K562 (cell line): Measurements from ENCODE around the gene TM7SF3. TPM values are rescaled to one million over a fixed set of nuclear protein-coding genes. Genes with fewer than 3 reads are reported as not detected.

Experiments used
- ASH1L ChIP-seq: fragments of 450-650 bp; IDR thresholded peaks from 2 replicates; pipeline ENCODE4 v1.6.1; 2018; ENCODE audit warnings: borderline replicate concordance, mild to moderate bottlenecking, low read depth; ENCODE audit not compliant: partially characterized antibody
- ATF4 ChIP-seq: fragments of 450-650 bp; formaldehyde crosslinking; IDR thresholded peaks from 2 replicates; pipeline ENCODE4 v1.4.0; 2022; ENCODE audit warnings: mild to moderate bottlenecking, moderate library complexity
- GATAD2B ChIP-seq: fragments of 450-650 bp; IDR thresholded peaks from 2 replicates; pipeline ENCODE4 v1.6.1; 2017; ENCODE audit warnings: mild to moderate bottlenecking, borderline replicate concordance
- KLF13 ChIP-seq: fragments of 450-650 bp; IDR thresholded peaks from 2 replicates; pipeline ENCODE4 v1.6.1; 2016; ENCODE audit warnings: missing genetic modification characterization, low read depth, mild to moderate bottlenecking, missing compliant biosample characterization, moderate library complexity, borderline replicate concordance
- L3MBTL2 ChIP-seq: fragments of 450-650 bp; IDR thresholded peaks from 2 replicates; pipeline ENCODE4 v1.6.1; 2016; ENCODE audit warnings: mild to moderate bottlenecking, moderate library complexity
- LARP7 ChIP-seq: fragments of 450-650 bp; IDR thresholded peaks from 2 replicates; pipeline ENCODE4 v1.6.1; 2016
- MAFG ChIP-seq: fragments of 450-650 bp; conservative IDR thresholded peaks from 2 replicates; pipeline ENCODE4 v1.6.1; 2016; ENCODE audit warnings: missing genetic modification characterization, missing compliant biosample characterization
- NBN ChIP-seq: fragments of 450-650 bp; IDR thresholded peaks from 2 replicates; pipeline ENCODE4 v1.6.1; 2016; ENCODE audit warnings: low read depth, mild to moderate bottlenecking
- NFYB ChIP-seq: IDR thresholded peaks from 2 replicates; pipeline ENCODE4 v1.6.1; 2011; ENCODE audit warnings: mild to moderate bottlenecking, moderate library complexity; ENCODE audit not compliant: insufficient read length; ENCODE audit errors: extremely low read depth
- NUFIP1 ChIP-seq: fragments of 450-650 bp; IDR thresholded peaks from 2 replicates; pipeline ENCODE4 v1.6.1; 2018; ENCODE audit not compliant: partially characterized antibody
- POLR2A ChIP-seq: fragments of 450-650 bp; conservative IDR thresholded peaks from 2 replicates; pipeline ENCODE4 v1.6.1; 2016
- RBFOX2 ChIP-seq: fragments of 200-400 bp; formaldehyde crosslinking; IDR thresholded peaks from 2 replicates; pipeline ENCODE4 v1.6.1; 2017; ENCODE audit warnings: low read depth, mild to moderate bottlenecking, low read length, moderate library complexity
- RBM39 ChIP-seq: fragments of 200-400 bp; formaldehyde crosslinking; optimal IDR thresholded peaks from 2 replicates; pipeline ENCODE3; 2018; ENCODE audit warnings: low read depth, low read length
- RUNX1 ChIP-seq: sonication (generic); IDR thresholded peaks from 2 replicates; pipeline ENCODE4 v1.6.1; 2016; ENCODE audit warnings: antibody characterized with exemption, low read depth
- TEAD1 ChIP-seq, 2 experiments: fragments of 450-650 bp in 1 of 2; sonication (generic) in 1 of 2; formaldehyde crosslinking; IDR thresholded peaks; 2 replicates each; pipeline versions ENCODE4 v1.4.0 to v1.8.0; 2020 to 2022; ENCODE audit warnings: mild to moderate bottlenecking in 2 of 2, missing genetic modification reagents in 1 of 2
- ZBTB1 ChIP-seq: sonication (generic); formaldehyde crosslinking; IDR thresholded peaks from 2 replicates; pipeline ENCODE4 v1.8.1; 2023; ENCODE audit warnings: missing genetic modification reagents, low read depth, mild to moderate bottlenecking, borderline replicate concordance
- ZBTB34 ChIP-seq: fragments of 250-450 bp; sonication (Bioruptor Pico); IDR thresholded peaks from 2 replicates; pipeline ENCODE4 v1.8.0; 2021; ENCODE audit warnings: mild to moderate bottlenecking, moderate library complexity
- ZNF354B ChIP-seq: fragments of 250-450 bp; sonication (Bioruptor Pico); IDR thresholded peaks from 2 replicates; pipeline ENCODE4 v1.4.0; 2020
- ZNF436 ChIP-seq: fragments of 250-450, 450-650 bp; sonication (Bioruptor Pico); formaldehyde crosslinking; IDR thresholded peaks from 2 replicates; pipeline ENCODE4 v1.7.0; 2020; ENCODE audit warnings: mild to moderate bottlenecking
- ZNF717 ChIP-seq: fragments of 250-450 bp; sonication (Bioruptor Pico); IDR thresholded peaks from 2 replicates; pipeline ENCODE4 v1.5.0; 2021
- polyA plus RNA-seq, 8 experiments: library from polyadenylated mRNA; depleted of rRNA in 4 of 8; stranded (reverse) in 5 of 8; unstranded in 3 of 8; fragments of >200 nt; fragmentation: Nextera tagmentation in 2 of 8; fragmentation: Illumina TruSeq in 1 of 8; extraction: Ambion mirVana in 2 of 8; extraction: Trizol in 1 of 8; gene quantifications; 2 replicates each; pipeline versions ENCODE4 v1.2.1 to v1.2.3, GENCODE V29; 2011 to 2014; ENCODE audit warnings: inconsistent platforms in 1 of 8, missing spikeins in 1 of 8
- total RNA-seq, 7 experiments: library from RNA; depleted of rRNA in 6 of 7; stranded (reverse); fragments of >200 nt in 6 of 7; fragmentation: Illumina TruSeq in 2 of 7; extraction: Trizol in 2 of 7; gene quantifications; 2 replicates each; pipeline versions ENCODE4 v1.2.1 to v1.2.3, GENCODE V29; 2011 to 2021; ENCODE audit warnings: low replicate concordance in 1 of 7
- TF ChIP-seq, protein P1 (sequence below): fragments of 450-650 bp; IDR thresholded peaks from 2 replicates; pipeline ENCODE4 v1.6.1; 2016; ENCODE audit warnings: missing biosample characterization, missing genetic modification characterization
- TF ChIP-seq, protein P2 (sequence below): sonication (generic); formaldehyde crosslinking; IDR thresholded peaks from 2 replicates; pipeline ENCODE4 v1.8.1; 2023; ENCODE audit warnings: missing genetic modification reagents, mild to moderate bottlenecking, borderline replicate concordance

TM7SF3 gene
- total and polyA plus RNA-seq, 9 of the 15 experiments (the other 6 are each of a cell fraction or from before 2014, with no cell fraction given) = 9.3 to 90.4 (median 24.8) TPM

GRCh38 chr12:27014085-27014858, at the start of gene TM7SF3 (continued):
- TF ChIP-seq ZBTB1 (CRISPR knock-in tag) (no peak), RUNX1 (no peak), NBN (no peak), TEAD1 (CRISPR knock-in tag; IDR thresholded peaks at IDR 0.05) (0 out of 4 replicates have a peak, but pooled peaks of 1 of the 2 experiments have one; percentile 39), RBM39 (no peak), L3MBTL2 (peak; percentile 98), RBFOX2 (peak; percentile 86), POLR2A (0 out of 2 replicates have a peak, but pooled peaks have one; percentile 22), MAFG (no peak), NUFIP1 (no peak), GATAD2B (peak; percentile 81), ZBTB34 (CRISPR knock-in tag) (no peak), ZNF436 (CRISPR knock-in tag) (no peak), ZNF717 (no peak), ZNF354B (CRISPR knock-in tag) (no peak), ATF4 (CRISPR knock-in tag) (no peak), ASH1L (no peak), LARP7 (no peak), NFYB (no peak), KLF13 (tag) (no peak)
- TF ChIP-seq, protein P1, sequence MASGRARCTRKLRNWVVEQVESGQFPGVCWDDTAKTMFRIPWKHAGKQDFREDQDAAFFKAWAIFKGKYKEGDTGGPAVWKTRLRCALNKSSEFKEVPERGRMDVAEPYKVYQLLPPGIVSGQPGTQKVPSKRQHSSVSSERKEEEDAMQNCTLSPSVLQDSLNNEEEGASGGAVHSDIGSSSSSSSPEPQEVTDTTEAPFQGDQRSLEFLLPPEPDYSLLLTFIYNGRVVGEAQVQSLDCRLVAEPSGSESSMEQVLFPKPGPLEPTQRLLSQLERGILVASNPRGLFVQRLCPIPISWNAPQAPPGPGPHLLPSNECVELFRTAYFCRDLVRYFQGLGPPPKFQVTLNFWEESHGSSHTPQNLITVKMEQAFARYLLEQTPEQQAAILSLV (tag) = no peak
- TF ChIP-seq, protein P2, sequence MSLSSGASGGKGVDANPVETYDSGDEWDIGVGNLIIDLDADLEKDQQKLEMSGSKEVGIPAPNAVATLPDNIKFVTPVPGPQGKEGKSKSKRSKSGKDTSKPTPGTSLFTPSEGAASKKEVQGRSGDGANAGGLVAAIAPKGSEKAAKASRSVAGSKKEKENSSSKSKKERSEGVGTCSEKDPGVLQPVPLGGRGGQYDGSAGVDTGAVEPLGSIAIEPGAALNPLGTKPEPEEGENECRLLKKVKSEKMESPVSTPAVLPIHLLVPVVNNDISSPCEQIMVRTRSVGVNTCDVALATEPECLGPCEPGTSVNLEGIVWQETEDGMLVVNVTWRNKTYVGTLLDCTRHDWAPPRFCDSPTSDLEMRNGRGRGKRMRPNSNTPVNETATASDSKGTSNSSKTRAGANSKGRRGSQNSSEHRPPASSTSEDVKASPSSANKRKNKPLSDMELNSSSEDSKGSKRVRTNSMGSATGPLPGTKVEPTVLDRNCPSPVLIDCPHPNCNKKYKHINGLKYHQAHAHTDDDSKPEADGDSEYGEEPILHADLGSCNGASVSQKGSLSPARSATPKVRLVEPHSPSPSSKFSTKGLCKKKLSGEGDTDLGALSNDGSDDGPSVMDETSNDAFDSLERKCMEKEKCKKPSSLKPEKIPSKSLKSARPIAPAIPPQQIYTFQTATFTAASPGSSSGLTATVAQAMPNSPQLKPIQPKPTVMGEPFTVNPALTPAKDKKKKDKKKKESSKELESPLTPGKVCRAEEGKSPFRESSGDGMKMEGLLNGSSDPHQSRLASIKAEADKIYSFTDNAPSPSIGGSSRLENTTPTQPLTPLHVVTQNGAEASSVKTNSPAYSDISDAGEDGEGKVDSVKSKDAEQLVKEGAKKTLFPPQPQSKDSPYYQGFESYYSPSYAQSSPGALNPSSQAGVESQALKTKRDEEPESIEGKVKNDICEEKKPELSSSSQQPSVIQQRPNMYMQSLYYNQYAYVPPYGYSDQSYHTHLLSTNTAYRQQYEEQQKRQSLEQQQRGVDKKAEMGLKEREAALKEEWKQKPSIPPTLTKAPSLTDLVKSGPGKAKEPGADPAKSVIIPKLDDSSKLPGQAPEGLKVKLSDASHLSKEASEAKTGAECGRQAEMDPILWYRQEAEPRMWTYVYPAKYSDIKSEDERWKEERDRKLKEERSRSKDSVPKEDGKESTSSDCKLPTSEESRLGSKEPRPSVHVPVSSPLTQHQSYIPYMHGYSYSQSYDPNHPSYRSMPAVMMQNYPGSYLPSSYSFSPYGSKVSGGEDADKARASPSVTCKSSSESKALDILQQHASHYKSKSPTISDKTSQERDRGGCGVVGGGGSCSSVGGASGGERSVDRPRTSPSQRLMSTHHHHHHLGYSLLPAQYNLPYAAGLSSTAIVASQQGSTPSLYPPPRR (CRISPR knock-in tag) = no peak
